ENCODE measurements around the gene FAM227B. TPM values are rescaled to one million over a fixed set of nuclear protein-coding genes. Genes with fewer than 3 reads are reported as not detected.

FAM227B gene
- total RNA-seq, 1 donor from 2014 or later: 25.1 TPM

- H3K4me2 ChIP-seq: no peak overlapping the region
- no peak overlapping the region for H3K4me3 Mint-ChIP-seq
- peaks cover 6% of the 10 kb centered on the region for H3K4me1 ChIP-seq
- H4K20me1 ChIP-seq (ENCODE audit: low read depth): no peaks in the 10 kb centered on the region
- H3K27ac ChIP-seq: no peak overlapping the region
- no peaks in the 10 kb centered on the region for H3K79me2 ChIP-seq (ENCODE audit: low read depth)
- no peak overlapping the region for H2AFZ ChIP-seq (replicated peaks)
- no peaks in the 10 kb centered on the region for H3K9me3 Mint-ChIP-seq
- H3K4me3 ChIP-seq: no peak overlapping the region
- no peaks in the 10 kb centered on the region for H3K27me3 ChIP-seq
- H3K9me3 ChIP-seq (ENCODE audit: low read depth): no peaks in the 10 kb centered on the region
- H3F3A ChIP-seq (ENCODE audit: low read depth): no peaks in the 10 kb centered on the region
- H3K36me3 Mint-ChIP-seq: peaks cover 3% of the 10 kb centered on the region
- no peak for DNase-seq (ENCODE audit: low spot score)
- TF ChIP-seq EZH2 (IDR thresholded peaks at IDR 0.05) (no peak), EZH2phosphoT487 (IDR thresholded peaks at IDR 0.05) (no peak), CTCF (IDR thresholded peaks at IDR 0.05) (no peak)
- no peaks in the 10 kb centered on the region for H3K4me1 Mint-ChIP-seq
- H3K9ac ChIP-seq: no peak overlapping the region
- no peak overlapping the region for H3K27ac Mint-ChIP-seq
- no peaks in the 10 kb centered on the region for H3K27me3 Mint-ChIP-seq (ENCODE audit: insufficient read depth, low read depth)
- no peaks in the 10 kb centered on the region for H3K36me3 ChIP-seq
Measured at GRCh38 chr15:49330166-49330565, 290.5 kb downstream of the FAM227B start.

GRCh38 chr15:49328941-49329340 is 291.7 kb downstream of the FAM227B start:
- no peaks in the 10 kb centered on the region for H3F3A ChIP-seq (ENCODE audit: low read depth)
- no peak for DNase-seq (ENCODE audit: low spot score)
- no peaks in the 10 kb centered on the region for H3K9me3 Mint-ChIP-seq
- no peaks in the 10 kb centered on the region for H3K79me2 ChIP-seq (ENCODE audit: low read depth)
- no peak overlapping the region for H2AFZ ChIP-seq (replicated peaks)
- no peak overlapping the region for H3K9ac ChIP-seq
- H3K4me3 ChIP-seq: no peak overlapping the region
- no peaks in the 10 kb centered on the region for H3K36me3 ChIP-seq
- no peaks in the 10 kb centered on the region for H3K27me3 ChIP-seq
- H3K4me2 ChIP-seq: no peak overlapping the region
- no peaks in the 10 kb centered on the region for H3K9me3 ChIP-seq (ENCODE audit: low read depth)
- no peak overlapping the region for H3K27ac Mint-ChIP-seq
- TF ChIP-seq EZH2 (IDR thresholded peaks at IDR 0.05): no peak
- TF ChIP-seq EZH2phosphoT487 (IDR thresholded peaks at IDR 0.05): no peak
- TF ChIP-seq CTCF (IDR thresholded peaks at IDR 0.05): no peak
- H3K27me3 Mint-ChIP-seq (ENCODE audit: insufficient read depth, low read depth): no peaks in the 10 kb centered on the region
- H3K27ac ChIP-seq: no peak overlapping the region
- H3K4me3 Mint-ChIP-seq: no peak overlapping the region
- H4K20me1 ChIP-seq (ENCODE audit: low read depth): no peaks in the 10 kb centered on the region
- H3K4me1 Mint-ChIP-seq: no peaks in the 10 kb centered on the region
- H3K4me1 ChIP-seq: peaks cover 6% of the 10 kb centered on the region
- H3K36me3 Mint-ChIP-seq: peaks cover 3% of the 10 kb centered on the region

- Histone ChIP-seq H2AFZ (replicated peaks) (no peak overlapping the region), H3K4me3 (no peak overlapping the region), H3K27me3 (no peaks in the 10 kb centered on the region), H3K9me3 (ENCODE audit: low read depth) (no peaks in the 10 kb centered on the region), H3K79me2 (ENCODE audit: low read depth) (no peaks in the 10 kb centered on the region), H3K36me3 (no peaks in the 10 kb centered on the region), H3K4me2 (no peak overlapping the region), H4K20me1 (ENCODE audit: low read depth) (no peaks in the 10 kb centered on the region), H3K4me1 (peaks cover 9% of the 10 kb centered on the region), H3F3A (ENCODE audit: low read depth) (no peaks in the 10 kb centered on the region), H3K9ac (no peak overlapping the region), H3K27ac (no peak overlapping the region)
- H3K9me3 Mint-ChIP-seq: no peaks in the 10 kb centered on the region
- no peak for DNase-seq (ENCODE audit: low spot score)
- no peak overlapping the region for H3K4me3 Mint-ChIP-seq
- no peak overlapping the region for H3K27ac Mint-ChIP-seq
- peaks cover 4% of the 10 kb centered on the region for H3K4me1 Mint-ChIP-seq
- no peak for TF ChIP-seq CTCF (IDR thresholded peaks at IDR 0.05)
- no peak for TF ChIP-seq EZH2 (IDR thresholded peaks at IDR 0.05)
- TF ChIP-seq EZH2phosphoT487 (IDR thresholded peaks at IDR 0.05): no peak
- peaks cover 3% of the 10 kb centered on the region for H3K36me3 Mint-ChIP-seq
- no peaks in the 10 kb centered on the region for H3K27me3 Mint-ChIP-seq (ENCODE audit: insufficient read depth, low read depth)
Measured at GRCh38 chr15:49327927-49328326, 292.7 kb downstream of the FAM227B start.
